SK-N-SH (cell line): ENCODE data around the gene BABAM2. TPM values are rescaled to one million over a fixed set of nuclear protein-coding genes. Genes with fewer than 3 reads are reported as not detected.

ENCODE experiments used
- CTCF ChIA-PET: fragments of 300-600, 350-600 bp; formaldehyde crosslinking; extraction: SDS; loops from one replicate; lab custom pipeline; 2021; lab: Yijun Ruan, JAX
- POLR2A ChIA-PET: fragments of 350-600 bp; sonication (Branson Sonifier 250); formaldehyde crosslinking; extraction: SDS; loops from one replicate; lab custom pipeline; 2020; ENCODE audit warnings: antibody characterized with exemption, inconsistent platforms; lab: Yijun Ruan, JAX
- DNase-seq: peaks from one replicate; pipeline ENCODE4 v3.0.0; 2012
- H2AFZ ChIP-seq: fragments of 200-600 bp; sonication (generic); 2 replicates; pipeline ENCODE4 v1.8.1; 2016; ENCODE audit warnings: antibody characterized with exemption, mild to moderate bottlenecking, low read depth
- H3F3A ChIP-seq: fragments of 200-600 bp; sonication (generic); replicated peaks from 2 replicates; pipeline ENCODE3; 2016; ENCODE audit warnings: antibody characterized with exemption, mild to moderate bottlenecking; ENCODE audit not compliant: insufficient read depth
- H3K27ac ChIP-seq, 2 experiments: fragments of 200-500 bp in 1 of 2; fragments of 200-600 bp in 1 of 2; sonication (Bioruptor generic) in 1 of 2; sonication (generic), shearing (Covaris generic) in 1 of 2; 2 replicates each; pipeline versions ENCODE4 v1.5.1 to v1.6.1; 2014 to 2016; ENCODE audit warnings: low read depth in 2 of 2, inconsistent platforms in 1 of 2, low read length in 1 of 2, mild to moderate bottlenecking in 1 of 2, mixed read lengths in 1 of 2
- H3K27me3 ChIP-seq: fragments of 200-600 bp; sonication (generic), shearing (Covaris generic); 2 replicates; pipeline ENCODE4 v1.6.1; 2016; ENCODE audit warnings: mixed run types; ENCODE audit not compliant: insufficient read depth
- H3K36me3 ChIP-seq, 2 experiments: fragments of 200-500 bp in 1 of 2; fragments of 200-600 bp in 1 of 2; sonication (Bioruptor generic) in 1 of 2; sonication (generic) in 1 of 2; replicated peaks in 1 of 2; 2 replicates each; pipeline versions ENCODE3 to v1.5.1; 2014 to 2016; ENCODE audit warnings: low read length in 1 of 2, mild to moderate bottlenecking in 1 of 2; ENCODE audit not compliant: insufficient read depth in 2 of 2, control insufficient read depth in 1 of 2
- H3K4me1 ChIP-seq, 2 experiments: fragments of 200-500 bp in 1 of 2; fragments of 200-600 bp in 1 of 2; sonication (Bioruptor generic) in 1 of 2; sonication (generic), shearing (Covaris generic) in 1 of 2; 2 replicates each; pipeline versions ENCODE4 v1.5.1 to v1.6.1; 2014 to 2016; ENCODE audit warnings: low read depth in 1 of 2, low read length in 1 of 2, mixed run types in 1 of 2; ENCODE audit not compliant: insufficient read depth in 2 of 2, control insufficient read depth in 1 of 2
- H3K4me2 ChIP-seq: fragments of 200-600 bp; sonication (generic), shearing (Covaris generic); 2 replicates; pipeline ENCODE4 v1.6.1; 2017; ENCODE audit warnings: mixed run types
- H3K4me3 ChIP-seq, 2 experiments: fragments of 200-500 bp in 1 of 2; fragments of 200-600 bp in 1 of 2; sonication (Bioruptor generic) in 1 of 2; sonication (generic), shearing (Covaris generic) in 1 of 2; 2 replicates each; pipeline versions ENCODE4 v1.5.1 to v1.8.1; 2014 to 2016; ENCODE audit warnings: low read depth in 2 of 2, inconsistent platforms in 1 of 2, low read length in 1 of 2, mild to moderate bottlenecking in 1 of 2, mixed read lengths in 1 of 2, moderate library complexity in 1 of 2
- H3K79me2 ChIP-seq: fragments of 200-600 bp; sonication (generic); 2 replicates; pipeline ENCODE4 v1.8.1; 2017; ENCODE audit warnings: mild to moderate bottlenecking; ENCODE audit not compliant: insufficient read depth
- H3K9ac ChIP-seq: fragments of 200-600 bp; sonication (generic); 2 replicates; pipeline ENCODE4 v1.6.1; 2017; ENCODE audit warnings: mixed run types
- H3K9me2 ChIP-seq: fragments of 200-600 bp; sonication (generic); 2 replicates; pipeline ENCODE4 v1.6.1; 2017; ENCODE audit warnings: mixed run types
- H3K9me3 ChIP-seq: fragments of 200-600 bp; sonication (generic); 2 replicates; pipeline ENCODE4 v1.6.1; 2017; ENCODE audit warnings: mixed run types, mild to moderate bottlenecking, moderate library complexity
- H4K20me1 ChIP-seq: fragments of 200-600 bp; sonication (generic); 2 replicates; pipeline ENCODE4 v1.6.1; 2017; ENCODE audit warnings: mild to moderate bottlenecking, mixed run types; ENCODE audit not compliant: insufficient read depth
- CHD2 ChIP-seq: fragments of 150-350 bp; IDR thresholded peaks from 2 replicates; pipeline ENCODE4 v1.6.1; 2018; ENCODE audit warnings: low read length; ENCODE audit not compliant: partially characterized antibody
- ELF1 ChIP-seq: IDR thresholded peaks from 2 replicates; pipeline ENCODE4 v1.4.0; 2012
- FOXJ3 ChIP-seq: sonication (generic); formaldehyde crosslinking; IDR thresholded peaks from 2 replicates; pipeline ENCODE4 v1.5.1; 2020; ENCODE audit warnings: mild to moderate bottlenecking, missing genetic modification reagents
- GATA2 ChIP-seq: sonication (generic); formaldehyde crosslinking; IDR thresholded peaks from 2 replicates; pipeline ENCODE4 v1.5.0; 2020; ENCODE audit warnings: mild to moderate bottlenecking, missing genetic modification reagents
- MXI1 ChIP-seq: IDR thresholded peaks from 2 replicates; pipeline ENCODE4 v1.6.1; 2012; ENCODE audit warnings: mild to moderate bottlenecking, low read depth, low read length, improper control_type of control experiment
- NRF1 ChIP-seq: IDR thresholded peaks from 2 replicates; pipeline ENCODE4 v1.6.1; 2012; ENCODE audit warnings: low read depth, mild to moderate bottlenecking, low read length
- SIN3A ChIP-seq: IDR thresholded peaks from 2 replicates; pipeline ENCODE4 v1.6.1; 2012; ENCODE audit warnings: low read depth, mild to moderate bottlenecking, low read length, moderate library complexity, borderline replicate concordance
- SMC3 ChIP-seq: IDR thresholded peaks from 2 replicates; pipeline ENCODE4 v1.6.1; 2012; ENCODE audit warnings: low read depth, low read length, improper control_type of control experiment
- TAF1 ChIP-seq: IDR thresholded peaks from 2 replicates; pipeline ENCODE4 v1.6.1; 2012; ENCODE audit warnings: low read depth, mild to moderate bottlenecking, low read length, moderate library complexity, borderline replicate concordance
- TEAD4 ChIP-seq: IDR thresholded peaks from 2 replicates; pipeline ENCODE4 v1.4.0; 2012; ENCODE audit warnings: mild to moderate bottlenecking, borderline replicate concordance; ENCODE audit not compliant: insufficient read depth
- WGBS: methylation state at CpG from one replicate; pipeline ENCODE4 v1.1.6; 2017; ENCODE audit warnings: low lambda C conversion rate; 5-methylcytosine and 5-hydroxymethylcytosine counted together
- polyA plus RNA-seq, 3 experiments: library from polyadenylated mRNA; depleted of rRNA; stranded (reverse); fragments of >200 nt; gene quantifications; 2 replicates each; pipeline ENCODE4 v1.2.3, GENCODE V29; 2012
- TF ChIP-seq, protein P1 (sequence below): fragments of 150-350 bp; IDR thresholded peaks from 2 replicates; pipeline ENCODE4 v1.6.1; 2016; ENCODE audit warnings: mild to moderate bottlenecking, low read depth, low read length
- TF ChIP-seq, protein P2 (sequence below): IDR thresholded peaks from 2 replicates; pipeline ENCODE4 v1.4.0; 2012; ENCODE audit warnings: low read depth
- TF ChIP-seq, protein P3 (sequence below): IDR thresholded peaks from 2 replicates; pipeline ENCODE4 v1.4.0; 2012; ENCODE audit warnings: low read depth, borderline replicate concordance
- TF ChIP-seq, protein P4 (sequence below): IDR thresholded peaks from 2 replicates; pipeline ENCODE4 v1.6.1; 2012; ENCODE audit warnings: mild to moderate bottlenecking, low read depth, low read length, moderate library complexity
- TF ChIP-seq, protein P5 (sequence below): IDR thresholded peaks from 2 replicates; pipeline ENCODE4 v1.4.0; 2012; ENCODE audit warnings: low read depth, borderline replicate concordance
- TF ChIP-seq, protein P6 (sequence below): fragments of 150-350 bp; IDR thresholded peaks from 2 replicates; pipeline ENCODE4 v1.6.1; 2017; ENCODE audit warnings: antibody characterized with exemption, low read length, low read depth, borderline replicate concordance

Gene BABAM2
- polyA plus RNA-seq, 1 of the 3 experiments (the other 2 are of a cell fraction) = 34.0 TPM

DNA sequence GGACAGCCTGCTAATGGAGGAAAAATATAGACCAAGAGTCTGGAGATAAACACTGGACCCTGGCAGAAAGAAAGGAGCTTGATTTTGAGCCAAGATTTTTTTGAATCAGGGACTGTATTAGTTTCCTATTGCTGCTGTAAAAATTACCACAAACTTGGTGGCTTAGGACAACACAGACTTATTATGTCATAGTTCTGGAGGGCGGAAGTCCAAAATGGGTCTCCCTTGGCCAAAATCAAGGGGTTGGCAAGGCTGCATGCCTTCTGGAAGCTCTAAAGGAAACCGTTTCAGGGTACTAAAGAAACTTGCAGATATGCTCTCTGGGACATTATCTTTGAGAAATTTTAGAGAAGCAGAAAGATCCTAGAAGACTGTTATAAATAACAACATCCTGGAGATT lies 140.1 kb downstream of the BABAM2 start:
- ChIA-PET POLR2A (no interaction called here), CTCF (interaction anchor here (1.1 to 1.2 kb wide), 2 partner anchors 86 to 308 kb away, joined by 3 read pairs; no protein-coding TSS in a partner anchor)
- Histone ChIP-seq H3K4me3 (no peak overlapping the region), H3F3A (no peaks in the 10 kb centered on the region), H3K9me2 (no peaks in the 10 kb centered on the region), H3K79me2 (no peaks in the 10 kb centered on the region), H3K27me3 (no peaks in the 10 kb centered on the region), H2AFZ (no peak overlapping the region), H3K36me3 (peaks cover 0 to 8% of the 10 kb centered on the region in 2 experiments), H3K4me2 (no peak overlapping the region), H3K9me3 (no peaks in the 10 kb centered on the region), H3K9ac (no peak overlapping the region), H3K4me1 (no peaks in the 10 kb centered on the region), H3K27ac (no peak overlapping the region), H4K20me1 (no peaks in the 10 kb centered on the region)
- DNase-seq = no peak
- WGBS = 86% methylated on average over 2 of the region's 2 CpGs
- no peak for TF ChIP-seq MXI1
- TF ChIP-seq, protein P1, sequence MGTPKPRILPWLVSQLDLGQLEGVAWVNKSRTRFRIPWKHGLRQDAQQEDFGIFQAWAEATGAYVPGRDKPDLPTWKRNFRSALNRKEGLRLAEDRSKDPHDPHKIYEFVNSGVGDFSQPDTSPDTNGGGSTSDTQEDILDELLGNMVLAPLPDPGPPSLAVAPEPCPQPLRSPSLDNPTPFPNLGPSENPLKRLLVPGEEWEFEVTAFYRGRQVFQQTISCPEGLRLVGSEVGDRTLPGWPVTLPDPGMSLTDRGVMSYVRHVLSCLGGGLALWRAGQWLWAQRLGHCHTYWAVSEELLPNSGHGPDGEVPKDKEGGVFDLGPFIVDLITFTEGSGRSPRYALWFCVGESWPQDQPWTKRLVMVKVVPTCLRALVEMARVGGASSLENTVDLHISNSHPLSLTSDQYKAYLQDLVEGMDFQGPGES = no peak
- TF ChIP-seq TAF1 = no peak
- TF ChIP-seq, protein P2, sequence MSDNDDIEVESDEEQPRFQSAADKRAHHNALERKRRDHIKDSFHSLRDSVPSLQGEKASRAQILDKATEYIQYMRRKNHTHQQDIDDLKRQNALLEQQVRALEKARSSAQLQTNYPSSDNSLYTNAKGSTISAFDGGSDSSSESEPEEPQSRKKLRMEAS = no peak
- TF ChIP-seq, protein P3, sequence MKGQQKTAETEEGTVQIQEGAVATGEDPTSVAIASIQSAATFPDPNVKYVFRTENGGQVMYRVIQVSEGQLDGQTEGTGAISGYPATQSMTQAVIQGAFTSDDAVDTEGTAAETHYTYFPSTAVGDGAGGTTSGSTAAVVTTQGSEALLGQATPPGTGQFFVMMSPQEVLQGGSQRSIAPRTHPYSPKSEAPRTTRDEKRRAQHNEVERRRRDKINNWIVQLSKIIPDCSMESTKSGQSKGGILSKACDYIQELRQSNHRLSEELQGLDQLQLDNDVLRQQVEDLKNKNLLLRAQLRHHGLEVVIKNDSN = no peak
- no peak for TF ChIP-seq FOXJ3

DNA sequence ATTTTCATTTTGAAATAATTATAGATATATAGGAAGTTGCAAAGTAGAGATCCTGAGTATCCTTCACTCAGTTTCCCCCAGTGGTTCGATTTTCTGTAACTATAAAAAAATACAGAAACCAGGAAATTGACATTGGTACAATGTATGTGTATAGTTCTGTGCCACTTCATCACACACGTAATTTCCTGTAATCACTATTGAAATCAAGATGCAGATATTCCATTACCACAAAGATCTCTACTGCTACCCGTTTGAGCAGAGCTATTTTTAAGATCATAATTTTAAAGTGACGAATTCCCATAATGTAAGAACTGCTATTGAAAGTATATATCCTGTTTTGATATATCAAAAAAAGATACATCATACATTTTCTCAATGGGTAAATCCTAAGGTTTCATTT lies 142.3 kb downstream of the BABAM2 start:
- ChIA-PET CTCF (interaction anchor here (0.6 kb wide), 1 partner anchor 22 kb away, joined by 3 read pairs; no protein-coding TSS in a partner anchor), POLR2A (no interaction called here)
- WGBS = 79% methylated on average over 4 of the region's 4 CpGs
- Histone ChIP-seq H3K36me3 (no peaks in the 10 kb centered on the region), H4K20me1 (no peaks in the 10 kb centered on the region), H3K27ac (no peak overlapping the region), H3K9me3 (no peaks in the 10 kb centered on the region), H3K27me3 (no peaks in the 10 kb centered on the region), H3K9me2 (no peaks in the 10 kb centered on the region), H3K9ac (no peak overlapping the region), H2AFZ (no peak overlapping the region), H3K4me3 (no peak overlapping the region), H3K4me1 (no peaks in the 10 kb centered on the region), H3F3A (no peaks in the 10 kb centered on the region), H3K79me2 (no peaks in the 10 kb centered on the region), H3K4me2 (no peak overlapping the region)
- no peak for DNase-seq
- TF ChIP-seq CHD2 (no peak), GATA2 (CRISPR knock-in tag) (no peak), SMC3 (no peak), SIN3A (no peak), TEAD4 (no peak), NRF1 (no peak), ELF1 (no peak)
- TF ChIP-seq, protein P1 = no peak
- TF ChIP-seq, protein P4, sequence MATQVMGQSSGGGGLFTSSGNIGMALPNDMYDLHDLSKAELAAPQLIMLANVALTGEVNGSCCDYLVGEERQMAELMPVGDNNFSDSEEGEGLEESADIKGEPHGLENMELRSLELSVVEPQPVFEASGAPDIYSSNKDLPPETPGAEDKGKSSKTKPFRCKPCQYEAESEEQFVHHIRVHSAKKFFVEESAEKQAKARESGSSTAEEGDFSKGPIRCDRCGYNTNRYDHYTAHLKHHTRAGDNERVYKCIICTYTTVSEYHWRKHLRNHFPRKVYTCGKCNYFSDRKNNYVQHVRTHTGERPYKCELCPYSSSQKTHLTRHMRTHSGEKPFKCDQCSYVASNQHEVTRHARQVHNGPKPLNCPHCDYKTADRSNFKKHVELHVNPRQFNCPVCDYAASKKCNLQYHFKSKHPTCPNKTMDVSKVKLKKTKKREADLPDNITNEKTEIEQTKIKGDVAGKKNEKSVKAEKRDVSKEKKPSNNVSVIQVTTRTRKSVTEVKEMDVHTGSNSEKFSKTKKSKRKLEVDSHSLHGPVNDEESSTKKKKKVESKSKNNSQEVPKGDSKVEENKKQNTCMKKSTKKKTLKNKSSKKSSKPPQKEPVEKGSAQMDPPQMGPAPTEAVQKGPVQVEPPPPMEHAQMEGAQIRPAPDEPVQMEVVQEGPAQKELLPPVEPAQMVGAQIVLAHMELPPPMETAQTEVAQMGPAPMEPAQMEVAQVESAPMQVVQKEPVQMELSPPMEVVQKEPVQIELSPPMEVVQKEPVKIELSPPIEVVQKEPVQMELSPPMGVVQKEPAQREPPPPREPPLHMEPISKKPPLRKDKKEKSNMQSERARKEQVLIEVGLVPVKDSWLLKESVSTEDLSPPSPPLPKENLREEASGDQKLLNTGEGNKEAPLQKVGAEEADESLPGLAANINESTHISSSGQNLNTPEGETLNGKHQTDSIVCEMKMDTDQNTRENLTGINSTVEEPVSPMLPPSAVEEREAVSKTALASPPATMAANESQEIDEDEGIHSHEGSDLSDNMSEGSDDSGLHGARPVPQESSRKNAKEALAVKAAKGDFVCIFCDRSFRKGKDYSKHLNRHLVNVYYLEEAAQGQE = no peak
- TF ChIP-seq, protein P5, sequence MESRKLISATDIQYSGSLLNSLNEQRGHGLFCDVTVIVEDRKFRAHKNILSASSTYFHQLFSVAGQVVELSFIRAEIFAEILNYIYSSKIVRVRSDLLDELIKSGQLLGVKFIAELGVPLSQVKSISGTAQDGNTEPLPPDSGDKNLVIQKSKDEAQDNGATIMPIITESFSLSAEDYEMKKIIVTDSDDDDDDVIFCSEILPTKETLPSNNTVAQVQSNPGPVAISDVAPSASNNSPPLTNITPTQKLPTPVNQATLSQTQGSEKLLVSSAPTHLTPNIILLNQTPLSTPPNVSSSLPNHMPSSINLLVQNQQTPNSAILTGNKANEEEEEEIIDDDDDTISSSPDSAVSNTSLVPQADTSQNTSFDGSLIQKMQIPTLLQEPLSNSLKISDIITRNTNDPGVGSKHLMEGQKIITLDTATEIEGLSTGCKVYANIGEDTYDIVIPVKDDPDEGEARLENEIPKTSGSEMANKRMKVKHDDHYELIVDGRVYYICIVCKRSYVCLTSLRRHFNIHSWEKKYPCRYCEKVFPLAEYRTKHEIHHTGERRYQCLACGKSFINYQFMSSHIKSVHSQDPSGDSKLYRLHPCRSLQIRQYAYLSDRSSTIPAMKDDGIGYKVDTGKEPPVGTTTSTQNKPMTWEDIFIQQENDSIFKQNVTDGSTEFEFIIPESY = no peak
- TF ChIP-seq, protein P6, sequence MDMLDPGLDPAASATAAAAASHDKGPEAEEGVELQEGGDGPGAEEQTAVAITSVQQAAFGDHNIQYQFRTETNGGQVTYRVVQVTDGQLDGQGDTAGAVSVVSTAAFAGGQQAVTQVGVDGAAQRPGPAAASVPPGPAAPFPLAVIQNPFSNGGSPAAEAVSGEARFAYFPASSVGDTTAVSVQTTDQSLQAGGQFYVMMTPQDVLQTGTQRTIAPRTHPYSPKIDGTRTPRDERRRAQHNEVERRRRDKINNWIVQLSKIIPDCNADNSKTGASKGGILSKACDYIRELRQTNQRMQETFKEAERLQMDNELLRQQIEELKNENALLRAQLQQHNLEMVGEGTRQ = no peak
- TF ChIP-seq, protein P2 = no peak
